Kidney epithelial cell (primary cell): ENCODE results near the gene CHERP. TPM values are rescaled to one million over a fixed set of nuclear protein-coding genes. Genes with fewer than 3 reads are reported as not detected.

ENCODE experiments used
- DNase-seq: peaks from one replicate; pipeline ENCODE4 v3.0.0-alpha.2; 2010; ENCODE audit warnings: low read depth
- H3K27me3 ChIP-seq: 2 replicates; pipeline ENCODE4 v1.6.0; 2011; ENCODE audit warnings: low read length; ENCODE audit not compliant: control insufficient read depth, insufficient read depth
- H3K36me3 ChIP-seq: 2 replicates; pipeline ENCODE4 v1.5.1; 2011; ENCODE audit warnings: low read length; ENCODE audit not compliant: control insufficient read depth, insufficient read depth
- H3K4me3 ChIP-seq: 2 replicates; pipeline ENCODE4 v1.5.1; 2011; ENCODE audit warnings: low read depth, mild to moderate bottlenecking, control low read depth, low read length
- total RNA-seq: library from RNA; depleted of rRNA; stranded (reverse); fragments of >200 nt; gene quantifications from 2 replicates; pipeline ENCODE4 v1.2.3, GENCODE V29; 2015
- TF ChIP-seq, protein P1 (sequence below): IDR thresholded peaks from 2 replicates; pipeline ENCODE4 v1.5.1; 2011; ENCODE audit warnings: mild to moderate bottlenecking, moderate library complexity, low read length, control low read depth, inconsistent platforms; ENCODE audit not compliant: insufficient read depth, poor library complexity, severe bottlenecking

The CHERP gene
- total RNA-seq, 1 donor from 2014 or later = 10.3 TPM

DNA sequence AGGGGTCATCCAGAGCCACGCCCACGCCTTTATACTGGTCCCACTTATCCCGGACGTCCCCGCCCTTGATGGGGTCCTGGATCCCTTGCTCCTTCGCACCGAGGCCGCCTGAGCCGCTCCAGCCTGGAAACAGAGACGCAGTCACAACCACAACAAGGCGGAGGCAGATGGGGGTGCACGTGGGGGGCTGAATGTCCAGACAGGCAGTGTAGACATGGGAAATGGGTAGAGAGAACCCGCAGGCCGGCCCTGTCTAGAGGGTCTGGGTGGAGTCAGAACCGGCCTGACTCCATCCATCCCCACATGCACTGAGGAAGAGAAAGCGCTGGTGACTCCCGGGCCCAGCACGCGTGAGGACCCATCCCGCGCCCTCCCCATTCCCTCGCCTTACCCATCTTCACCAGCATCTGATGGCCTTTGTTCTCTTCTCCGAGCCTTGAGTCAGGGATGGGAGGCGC, 23.0 kb downstream of the CHERP start:
- H3K36me3 ChIP-seq = peaks cover 5% of the 10 kb centered on the region
- TF ChIP-seq, protein P1, sequence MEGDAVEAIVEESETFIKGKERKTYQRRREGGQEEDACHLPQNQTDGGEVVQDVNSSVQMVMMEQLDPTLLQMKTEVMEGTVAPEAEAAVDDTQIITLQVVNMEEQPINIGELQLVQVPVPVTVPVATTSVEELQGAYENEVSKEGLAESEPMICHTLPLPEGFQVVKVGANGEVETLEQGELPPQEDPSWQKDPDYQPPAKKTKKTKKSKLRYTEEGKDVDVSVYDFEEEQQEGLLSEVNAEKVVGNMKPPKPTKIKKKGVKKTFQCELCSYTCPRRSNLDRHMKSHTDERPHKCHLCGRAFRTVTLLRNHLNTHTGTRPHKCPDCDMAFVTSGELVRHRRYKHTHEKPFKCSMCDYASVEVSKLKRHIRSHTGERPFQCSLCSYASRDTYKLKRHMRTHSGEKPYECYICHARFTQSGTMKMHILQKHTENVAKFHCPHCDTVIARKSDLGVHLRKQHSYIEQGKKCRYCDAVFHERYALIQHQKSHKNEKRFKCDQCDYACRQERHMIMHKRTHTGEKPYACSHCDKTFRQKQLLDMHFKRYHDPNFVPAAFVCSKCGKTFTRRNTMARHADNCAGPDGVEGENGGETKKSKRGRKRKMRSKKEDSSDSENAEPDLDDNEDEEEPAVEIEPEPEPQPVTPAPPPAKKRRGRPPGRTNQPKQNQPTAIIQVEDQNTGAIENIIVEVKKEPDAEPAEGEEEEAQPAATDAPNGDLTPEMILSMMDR = no peak
- no peak for DNase-seq

DNA sequence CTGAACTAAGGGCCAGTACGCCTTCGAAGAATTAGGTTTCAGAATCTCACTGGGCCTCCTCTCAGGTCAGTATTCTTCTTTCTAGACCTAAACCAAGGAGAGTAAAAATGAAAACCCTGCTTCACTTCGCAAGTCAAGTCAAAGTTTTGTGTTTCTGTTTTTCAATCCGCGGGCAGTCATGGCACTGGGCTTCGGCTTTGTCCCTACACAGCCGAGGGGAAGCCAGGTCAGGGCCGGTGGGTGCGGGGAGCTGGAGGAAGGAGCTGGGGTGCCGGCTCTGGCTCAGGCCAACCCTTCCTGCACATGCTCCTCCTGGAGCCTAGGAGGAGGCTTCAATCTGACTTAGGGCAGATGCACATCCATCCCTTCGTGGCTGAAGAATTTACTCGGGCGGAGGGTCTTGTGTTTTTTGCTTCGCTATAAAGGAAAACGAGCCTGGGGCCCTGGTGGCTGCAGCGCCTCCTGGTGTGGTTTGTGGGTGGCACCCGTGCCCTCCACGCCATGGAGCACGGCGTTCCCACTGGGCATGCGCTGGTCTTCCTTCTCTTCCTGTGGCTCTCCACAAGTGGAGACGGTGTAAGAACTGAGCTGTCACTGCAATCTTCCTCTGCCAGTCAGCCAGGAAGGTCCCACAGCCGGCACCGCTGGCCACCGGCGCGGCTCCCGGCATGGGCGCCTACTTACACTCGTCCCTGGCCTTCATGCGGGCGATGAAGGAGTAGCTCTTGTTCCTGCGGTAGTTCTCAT, 23.6 kb downstream of the CHERP start:
- H3K36me3 ChIP-seq = peaks cover 5% of the 10 kb centered on the region
- H3K27me3 ChIP-seq = no peaks in the 10 kb centered on the region
- TF ChIP-seq, protein P1 = no peak
- no peak for DNase-seq
- H3K4me3 ChIP-seq = no peak overlapping the region

More for the DNA sequence above, 23.0 kb downstream of the CHERP start:
- no peaks in the 10 kb centered on the region for H3K27me3 ChIP-seq
- no peak overlapping the region for H3K4me3 ChIP-seq

DNA sequence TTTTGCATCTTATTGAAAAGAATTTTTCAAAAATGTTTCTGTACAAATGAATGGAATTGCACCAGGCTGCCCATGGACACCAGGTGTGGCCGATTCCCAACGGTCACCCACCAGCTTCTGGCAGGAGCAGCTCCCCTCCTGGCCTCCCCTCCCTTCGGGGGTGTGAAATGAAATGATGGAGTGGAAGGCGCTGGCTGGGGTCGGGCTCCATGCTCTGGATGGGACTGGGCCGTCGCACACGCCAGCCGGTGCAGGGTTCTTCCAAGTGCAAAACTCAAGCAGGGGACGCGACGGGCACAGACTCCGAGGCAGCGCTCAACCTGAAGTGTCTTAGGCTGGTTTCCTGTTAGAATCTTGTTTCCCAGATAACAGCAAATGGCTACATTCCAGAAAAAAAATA, 24.2 kb downstream of the CHERP start:
- DNase-seq = no peak
- Histone ChIP-seq H3K27me3 (no peaks in the 10 kb centered on the region), H3K4me3 (no peak overlapping the region), H3K36me3 (peaks cover 3% of the 10 kb centered on the region)
- TF ChIP-seq, protein P1 = no peak

DNA sequence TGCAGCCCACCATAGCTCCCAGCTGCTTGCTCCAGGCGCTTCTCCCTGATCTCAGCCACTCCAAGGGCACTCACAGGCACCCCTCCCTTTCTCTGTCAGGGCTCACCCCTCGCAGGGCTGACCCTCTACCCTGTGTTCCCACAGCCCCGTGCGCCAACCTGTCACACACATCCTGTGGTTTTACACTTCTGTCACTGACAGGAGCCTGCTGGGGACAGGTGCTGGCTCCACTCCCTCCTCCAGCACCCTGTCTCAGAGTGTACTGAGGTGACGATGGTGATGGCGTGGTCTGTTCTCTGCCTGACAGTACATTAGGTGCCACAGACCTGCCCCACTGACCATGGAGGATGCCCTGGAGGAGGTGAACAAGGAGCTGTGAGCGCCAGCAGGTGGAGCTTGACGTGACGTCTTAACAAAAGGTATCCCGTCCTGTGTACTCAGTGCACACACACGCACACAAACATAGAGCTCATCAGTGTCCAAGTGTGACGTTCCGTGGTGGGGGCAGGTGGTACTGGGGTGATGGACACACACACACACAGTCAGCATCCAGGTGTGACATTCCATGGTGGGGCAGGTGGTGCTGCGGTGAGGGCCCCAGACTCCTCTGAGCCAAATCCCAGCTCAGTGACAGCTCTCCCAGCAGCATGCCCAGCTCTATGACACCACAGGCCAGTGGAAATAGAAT, 25.2 kb downstream of the CHERP start:
- no peak overlapping the region for H3K4me3 ChIP-seq
- no peak for DNase-seq
- TF ChIP-seq, protein P1 = no peak
- no peaks in the 10 kb centered on the region for H3K27me3 ChIP-seq
- peaks cover 3% of the 10 kb centered on the region for H3K36me3 ChIP-seq

DNA sequence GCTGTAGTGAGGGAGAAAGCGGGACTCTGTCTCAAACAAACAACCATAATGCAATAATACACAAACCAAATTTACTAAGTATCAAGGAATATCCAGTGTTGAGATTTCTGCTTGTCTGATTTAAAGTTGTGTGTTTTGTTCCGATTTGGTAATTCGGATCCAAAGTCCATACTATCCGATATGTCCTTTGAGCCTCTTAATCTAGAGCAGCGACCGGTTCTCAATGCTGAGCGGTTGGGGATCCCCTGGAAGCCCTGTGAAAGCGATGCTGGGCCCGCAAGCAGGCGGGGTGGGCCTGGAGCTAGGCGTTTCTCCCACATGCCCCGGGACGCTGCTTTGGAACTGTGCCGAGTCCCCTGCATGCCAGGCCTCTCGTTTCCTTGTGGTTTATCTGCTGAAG, 25.9 kb downstream of the CHERP start:
- Histone ChIP-seq H3K36me3 (peaks cover 3% of the 10 kb centered on the region), H3K4me3 (no peak overlapping the region), H3K27me3 (no peaks in the 10 kb centered on the region)
- TF ChIP-seq, protein P1 = no peak
- DNase-seq = no peak
